Endothelial cell of umbilical vein (primary cell): ENCODE data around the gene NCSTN. TPM values are rescaled to one million over a fixed set of nuclear protein-coding genes. Genes with fewer than 3 reads are reported as not detected.

Experiments used
- BruUV-seq: library from RNA; stranded (reverse); fragments of 400-500 nt; replicated peaks from 2 replicates; lab custom pipeline; 2021; lab: Mats Ljungman, UMichigan
- CTCF ChIA-PET: fragments of 300-600, 350-600 bp; sonication (Branson Sonifier 250); formaldehyde crosslinking; loops from one replicate; lab custom pipeline; 2021; ENCODE audit warnings: antibody characterized with exemption, inconsistent platforms; lab: Charles Lee
- POLR2A ChIA-PET: fragments of 300-600, 350-600 bp; sonication (Branson Sonifier 250); formaldehyde crosslinking; loops from one replicate; lab custom pipeline; 2021; ENCODE audit warnings: antibody characterized with exemption, inconsistent platforms; lab: Charles Lee
- DNase-seq: peaks from one replicate; pipeline ENCODE4 v3.0.0-alpha.2; 2011; ENCODE audit warnings: low read depth, low spot score
- FAIRE-seq: peaks from 2 replicates; lab custom pipeline; 2011; peaks lifted over from hg19 to GRCh38; lab: Jason Lieb, UNC
- H2AFZ ChIP-seq: 2 replicates; pipeline ENCODE4 v1.6.0; 2012; ENCODE audit warnings: low read depth, low read length, control low read depth, inconsistent platforms
- H3K27ac ChIP-seq: 2 replicates; pipeline ENCODE4 v1.5.1; 2011; ENCODE audit warnings: low read depth, mild to moderate bottlenecking, control low read depth, low read length, moderate library complexity; ENCODE audit not compliant: insufficient read depth
- H3K27me3 ChIP-seq, 2 experiments: 2 replicates each; pipeline versions ENCODE4 v1.6.0 to v1.6.1; 2011; ENCODE audit warnings: low read length in 2 of 2, mixed read lengths in 1 of 2; ENCODE audit not compliant: control insufficient read depth in 2 of 2, insufficient read depth in 2 of 2
- H3K36me3 ChIP-seq, 2 experiments: 2 replicates in 1 of 2; 3 replicates in 1 of 2; pipeline ENCODE4 v1.5.1; 2011; ENCODE audit warnings: low read length in 2 of 2, mild to moderate bottlenecking in 1 of 2, moderate library complexity in 1 of 2; ENCODE audit not compliant: control insufficient read depth in 2 of 2, insufficient read depth in 2 of 2; ENCODE audit errors: extremely low read depth in 1 of 2
- H3K4me1 ChIP-seq: 3 replicates; pipeline ENCODE4 v1.5.1; 2011; ENCODE audit warnings: mild to moderate bottlenecking, low read length; ENCODE audit not compliant: control insufficient read depth, insufficient read depth; ENCODE audit errors: extremely low read depth
- H3K4me2 ChIP-seq: 2 replicates; pipeline ENCODE4 v1.6.1; 2011; ENCODE audit warnings: low read length, control low read depth, mixed read lengths; ENCODE audit not compliant: insufficient read depth
- H3K4me3 ChIP-seq, 3 experiments: fragments of 200-600 bp in 1 of 3; sonication (generic), shearing (Covaris generic) in 1 of 3; replicated peaks in 1 of 3; 2 replicates each; pipeline ENCODE4 v1.5.1; 2011 to 2016; ENCODE audit warnings: control low read depth in 3 of 3, low read length in 3 of 3, mild to moderate bottlenecking in 2 of 3, inconsistent platforms in 1 of 3, low read depth in 1 of 3, moderate library complexity in 1 of 3; ENCODE audit not compliant: insufficient read depth in 1 of 3
- H3K79me2 ChIP-seq: 2 replicates; pipeline ENCODE4 v1.6.0; 2012; ENCODE audit warnings: low read length, inconsistent platforms; ENCODE audit not compliant: control insufficient read depth, insufficient read depth
- H3K9ac ChIP-seq: replicated peaks from 2 replicates; pipeline ENCODE3; 2011; ENCODE audit warnings: low read length, control low read depth; ENCODE audit not compliant: insufficient read depth; ENCODE audit errors: extremely low read depth
- H3K9me1 ChIP-seq: replicated peaks from 3 replicates; pipeline ENCODE4 v1.6.0; 2011; ENCODE audit warnings: mild to moderate bottlenecking, low read length; ENCODE audit not compliant: control insufficient read depth, insufficient read depth; ENCODE audit errors: extremely low read depth
- H3K9me3 ChIP-seq: replicated peaks from 2 replicates; pipeline ENCODE4 v1.5.1; 2012; ENCODE audit warnings: low read length, inconsistent platforms; ENCODE audit not compliant: control insufficient read depth, insufficient read depth
- H4K20me1 ChIP-seq: replicated peaks from 2 replicates; pipeline ENCODE3; 2011; ENCODE audit warnings: mild to moderate bottlenecking, low read length; ENCODE audit not compliant: control insufficient read depth, insufficient read depth; ENCODE audit errors: extremely low read depth
- CTCF ChIP-seq, 2 donors: IDR thresholded peaks; 1 replicate in 1 of 2; 2 replicates in 1 of 2; pipeline ENCODE4 v1.5.1; 2011; ENCODE audit warnings: low read length in 2 of 2, mild to moderate bottlenecking in 2 of 2, moderate library complexity in 2 of 2, control low read depth in 1 of 2, inconsistent platforms in 1 of 2, low read depth in 1 of 2; ENCODE audit not compliant: insufficient read depth in 1 of 2; ENCODE audit errors: extremely low read depth in 1 of 2
- EZH2 ChIP-seq: IDR thresholded peaks from 2 replicates; pipeline ENCODE4 v1.6.1; 2012; ENCODE audit warnings: borderline replicate concordance, low read depth, mild to moderate bottlenecking, moderate library complexity, low read length, inconsistent platforms; ENCODE audit not compliant: severe bottlenecking
- FOS ChIP-seq: IDR thresholded peaks from 2 replicates; pipeline ENCODE4 v1.6.1; 2011; ENCODE audit warnings: mild to moderate bottlenecking, low read length, moderate library complexity, borderline replicate concordance; ENCODE audit not compliant: insufficient read depth
- GATA2 ChIP-seq: IDR thresholded peaks from 2 replicates; pipeline ENCODE4 v1.7.0; 2011; ENCODE audit warnings: low read depth, mild to moderate bottlenecking, moderate library complexity, mixed read lengths, low read length; ENCODE audit not compliant: insufficient read length, insufficient read depth
- JUN ChIP-seq: IDR thresholded peaks from 2 replicates; pipeline ENCODE4 v1.6.1; 2011; ENCODE audit warnings: borderline replicate concordance, low read depth; ENCODE audit not compliant: insufficient read length, insufficient read depth
- MAX ChIP-seq: IDR thresholded peaks from 2 replicates; pipeline ENCODE4 v1.6.1; 2011; ENCODE audit not compliant: insufficient read depth, insufficient read length
- MYC ChIP-seq: IDR thresholded peaks from one replicate; pipeline ENCODE4 v1.6.1; 2011; ENCODE audit warnings: mild to moderate bottlenecking, low read depth, low read length
- POLR2A ChIP-seq: IDR thresholded peaks from 2 replicates; pipeline ENCODE4 v1.6.1; 2012; ENCODE audit warnings: low read depth, mild to moderate bottlenecking, control low read depth, low read length
- POLR2AphosphoS5 ChIP-seq: IDR thresholded peaks from 2 replicates; pipeline ENCODE4 v1.6.1; 2012; ENCODE audit warnings: low read depth, mild to moderate bottlenecking, control low read depth, low read length, moderate library complexity; ENCODE audit not compliant: insufficient read depth
- dilution Hi-C: fragments of 300-500 bp; cut with MboI; formaldehyde crosslinking; loops from one replicate; pipeline ENCODE4 v1.15.0; 2019; ENCODE audit warnings: low sequenced_read_pairs; ENCODE audit not compliant: extremely low pct_ligation_motif_present
- intact Hi-C: fragments of 100-400 bp; cut with micrococcal nuclease; formaldehyde crosslinking; loops from one replicate; pipeline ENCODE4 v1.10.0; 2022
- polyA plus RNA-seq, 4 experiments: library from polyadenylated mRNA; depleted of rRNA in 3 of 4; stranded (reverse) in 3 of 4; unstranded in 1 of 4; fragments of >200 nt; gene quantifications; 2 replicates each; pipeline versions ENCODE4 v1.2.1 to v1.2.3, GENCODE V29; 2011 to 2012; ENCODE audit warnings: missing spikeins in 1 of 4
- total RNA-seq: library from RNA; stranded (reverse); gene quantifications from 2 replicates; pipeline ENCODE4 v1.2.3, GENCODE V29; 2021

NCSTN gene
- total and polyA plus RNA-seq, 2 donors (not counting 3 experiments of a cell fraction or from before 2014, with no cell fraction given): 92.5 to 199 TPM

- peaks cover 7 to 20% of the 10 kb centered on the region in 2 experiments for H3K27me3 ChIP-seq
- H3K4me1 ChIP-seq: no peaks in the 10 kb centered on the region
- no peak overlapping the region for H3K4me2 ChIP-seq
- H3K4me3 ChIP-seq: no peak overlapping the region
- no peaks in the 10 kb centered on the region for H3K79me2 ChIP-seq
- DNase-seq (no peak), FAIRE-seq (no peak)
- intact Hi-C loops (no loop called here), dilution Hi-C loops (no loop called here)
- ChIA-PET CTCF (interaction anchor here (1.1 to 1.4 kb wide), 3 partner anchors 8 to 178 kb away, joined by 3 to 6 read pairs (median 3); no protein-coding TSS in a partner anchor), POLR2A (no interaction called here)
- no peaks in the 10 kb centered on the region for H4K20me1 ChIP-seq
- no peaks in the 10 kb centered on the region for H3K36me3 ChIP-seq
- H2AFZ ChIP-seq: no peak overlapping the region
- no TSS peak for BruUV-seq
- H3K9ac ChIP-seq: no peak overlapping the region
- H3K9me3 ChIP-seq: no peaks in the 10 kb centered on the region
- no peak overlapping the region for H3K27ac ChIP-seq
- TF ChIP-seq EZH2 (no peak), FOS (no peak), JUN (no peak), POLR2A (no peak), POLR2AphosphoS5 (no peak), MAX (no peak), CTCF (IDR thresholded peaks at IDR 0.05; ENCODE audit: extremely low read depth in 1 of 2, insufficient read depth in 1 of 2, low read depth in 1 of 2, low read length in 2 of 2) (no peak), GATA2 (no peak), MYC (no peak)
- H3K9me1 ChIP-seq: no peaks in the 10 kb centered on the region
Observed at GRCh38 chr1:160371346-160371631, 28.1 kb downstream of the NCSTN start.
